HG02678 (cell line): ENCODE data around the gene ITGB6.

Experiments used
- ATAC-seq: cut with Tn5 transposase; IDR thresholded peaks from one replicate; pipeline ENCODE4 v1.9.1; 2021; ENCODE audit warnings: mild to moderate bottlenecking, moderate library complexity; ENCODE audit not compliant: unreplicated experiment

The ITGB6 gene

GRCh38 chr2:160054984-160055725, 144.9 kb downstream of the ITGB6 start:
- no peak for ATAC-seq

GRCh38 chr2:160053946-160054345, 146.1 kb downstream of the ITGB6 start:
- ATAC-seq = no peak

GRCh38 chr2:160052531-160052930, 147.5 kb downstream of the ITGB6 start:
- ATAC-seq = no peak

- no peak for ATAC-seq
Measured at GRCh38 chr2:160051371-160051800, 148.7 kb downstream of the ITGB6 start.

- no peak for ATAC-seq
Measured at GRCh38 chr2:160050147-160050546, 149.9 kb downstream of the ITGB6 start.
